Endothelial cell of umbilical vein (primary cell): Measurements from ENCODE around the gene UPF2. TPM values are rescaled to one million over a fixed set of nuclear protein-coding genes. Genes with fewer than 3 reads are reported as not detected.

Source experiments
- BruUV-seq: library from RNA; stranded (reverse); fragments of 400-500 nt; replicated peaks from 2 replicates; lab custom pipeline; 2021; lab: Mats Ljungman, UMichigan
- CTCF ChIA-PET: fragments of 300-600, 350-600 bp; sonication (Branson Sonifier 250); formaldehyde crosslinking; loops from one replicate; lab custom pipeline; 2021; ENCODE audit warnings: antibody characterized with exemption, inconsistent platforms; lab: Charles Lee
- POLR2A ChIA-PET: fragments of 300-600, 350-600 bp; sonication (Branson Sonifier 250); formaldehyde crosslinking; loops from one replicate; lab custom pipeline; 2021; ENCODE audit warnings: antibody characterized with exemption, inconsistent platforms; lab: Charles Lee
- DNase-seq: peaks from one replicate; pipeline ENCODE4 v3.0.0-alpha.2; 2011; ENCODE audit warnings: low read depth, low spot score
- FAIRE-seq: peaks from 2 replicates; lab custom pipeline; 2011; peaks lifted over from hg19 to GRCh38; lab: Jason Lieb, UNC
- H2AFZ ChIP-seq: 2 replicates; pipeline ENCODE4 v1.6.0; 2012; ENCODE audit warnings: low read depth, low read length, control low read depth, inconsistent platforms
- H3K27ac ChIP-seq: 2 replicates; pipeline ENCODE4 v1.5.1; 2011; ENCODE audit warnings: low read depth, mild to moderate bottlenecking, control low read depth, low read length, moderate library complexity; ENCODE audit not compliant: insufficient read depth
- H3K27me3 ChIP-seq, 2 experiments: 2 replicates each; pipeline versions ENCODE4 v1.6.0 to v1.6.1; 2011; ENCODE audit warnings: low read length in 2 of 2, mixed read lengths in 1 of 2; ENCODE audit not compliant: control insufficient read depth in 2 of 2, insufficient read depth in 2 of 2
- H3K36me3 ChIP-seq, 2 experiments: 2 replicates in 1 of 2; 3 replicates in 1 of 2; pipeline ENCODE4 v1.5.1; 2011; ENCODE audit warnings: low read length in 2 of 2, mild to moderate bottlenecking in 1 of 2, moderate library complexity in 1 of 2; ENCODE audit not compliant: control insufficient read depth in 2 of 2, insufficient read depth in 2 of 2; ENCODE audit errors: extremely low read depth in 1 of 2
- H3K4me1 ChIP-seq: 3 replicates; pipeline ENCODE4 v1.5.1; 2011; ENCODE audit warnings: mild to moderate bottlenecking, low read length; ENCODE audit not compliant: control insufficient read depth, insufficient read depth; ENCODE audit errors: extremely low read depth
- H3K4me2 ChIP-seq: 2 replicates; pipeline ENCODE4 v1.6.1; 2011; ENCODE audit warnings: low read length, control low read depth, mixed read lengths; ENCODE audit not compliant: insufficient read depth
- H3K4me3 ChIP-seq, 3 experiments: fragments of 200-600 bp in 1 of 3; sonication (generic), shearing (Covaris generic) in 1 of 3; replicated peaks in 1 of 3; 2 replicates each; pipeline ENCODE4 v1.5.1; 2011 to 2016; ENCODE audit warnings: control low read depth in 3 of 3, low read length in 3 of 3, mild to moderate bottlenecking in 2 of 3, inconsistent platforms in 1 of 3, low read depth in 1 of 3, moderate library complexity in 1 of 3; ENCODE audit not compliant: insufficient read depth in 1 of 3
- H3K79me2 ChIP-seq: 2 replicates; pipeline ENCODE4 v1.6.0; 2012; ENCODE audit warnings: low read length, inconsistent platforms; ENCODE audit not compliant: control insufficient read depth, insufficient read depth
- H3K9ac ChIP-seq: replicated peaks from 2 replicates; pipeline ENCODE3; 2011; ENCODE audit warnings: low read length, control low read depth; ENCODE audit not compliant: insufficient read depth; ENCODE audit errors: extremely low read depth
- H3K9me1 ChIP-seq: replicated peaks from 3 replicates; pipeline ENCODE4 v1.6.0; 2011; ENCODE audit warnings: mild to moderate bottlenecking, low read length; ENCODE audit not compliant: control insufficient read depth, insufficient read depth; ENCODE audit errors: extremely low read depth
- H3K9me3 ChIP-seq: replicated peaks from 2 replicates; pipeline ENCODE4 v1.5.1; 2012; ENCODE audit warnings: low read length, inconsistent platforms; ENCODE audit not compliant: control insufficient read depth, insufficient read depth
- H4K20me1 ChIP-seq: replicated peaks from 2 replicates; pipeline ENCODE3; 2011; ENCODE audit warnings: mild to moderate bottlenecking, low read length; ENCODE audit not compliant: control insufficient read depth, insufficient read depth; ENCODE audit errors: extremely low read depth
- CTCF ChIP-seq, 2 donors: IDR thresholded peaks; 1 replicate in 1 of 2; 2 replicates in 1 of 2; pipeline ENCODE4 v1.5.1; 2011; ENCODE audit warnings: low read length in 2 of 2, mild to moderate bottlenecking in 2 of 2, moderate library complexity in 2 of 2, control low read depth in 1 of 2, inconsistent platforms in 1 of 2, low read depth in 1 of 2; ENCODE audit not compliant: insufficient read depth in 1 of 2; ENCODE audit errors: extremely low read depth in 1 of 2
- EZH2 ChIP-seq: IDR thresholded peaks from 2 replicates; pipeline ENCODE4 v1.6.1; 2012; ENCODE audit warnings: borderline replicate concordance, low read depth, mild to moderate bottlenecking, moderate library complexity, low read length, inconsistent platforms; ENCODE audit not compliant: severe bottlenecking
- FOS ChIP-seq: IDR thresholded peaks from 2 replicates; pipeline ENCODE4 v1.6.1; 2011; ENCODE audit warnings: mild to moderate bottlenecking, low read length, moderate library complexity, borderline replicate concordance; ENCODE audit not compliant: insufficient read depth
- GATA2 ChIP-seq: IDR thresholded peaks from 2 replicates; pipeline ENCODE4 v1.7.0; 2011; ENCODE audit warnings: low read depth, mild to moderate bottlenecking, moderate library complexity, mixed read lengths, low read length; ENCODE audit not compliant: insufficient read length, insufficient read depth
- JUN ChIP-seq: IDR thresholded peaks from 2 replicates; pipeline ENCODE4 v1.6.1; 2011; ENCODE audit warnings: borderline replicate concordance, low read depth; ENCODE audit not compliant: insufficient read length, insufficient read depth
- MAX ChIP-seq: IDR thresholded peaks from 2 replicates; pipeline ENCODE4 v1.6.1; 2011; ENCODE audit not compliant: insufficient read depth, insufficient read length
- MYC ChIP-seq: IDR thresholded peaks from one replicate; pipeline ENCODE4 v1.6.1; 2011; ENCODE audit warnings: mild to moderate bottlenecking, low read depth, low read length
- POLR2A ChIP-seq: IDR thresholded peaks from 2 replicates; pipeline ENCODE4 v1.6.1; 2012; ENCODE audit warnings: low read depth, mild to moderate bottlenecking, control low read depth, low read length
- POLR2AphosphoS5 ChIP-seq: IDR thresholded peaks from 2 replicates; pipeline ENCODE4 v1.6.1; 2012; ENCODE audit warnings: low read depth, mild to moderate bottlenecking, control low read depth, low read length, moderate library complexity; ENCODE audit not compliant: insufficient read depth
- dilution Hi-C: fragments of 300-500 bp; cut with MboI; formaldehyde crosslinking; loops from one replicate; pipeline ENCODE4 v1.15.0; 2019; ENCODE audit warnings: low sequenced_read_pairs; ENCODE audit not compliant: extremely low pct_ligation_motif_present
- intact Hi-C: fragments of 100-400 bp; cut with micrococcal nuclease; formaldehyde crosslinking; loops from one replicate; pipeline ENCODE4 v1.10.0; 2022
- polyA plus RNA-seq, 4 experiments: library from polyadenylated mRNA; depleted of rRNA in 3 of 4; stranded (reverse) in 3 of 4; unstranded in 1 of 4; fragments of >200 nt; gene quantifications; 2 replicates each; pipeline versions ENCODE4 v1.2.1 to v1.2.3, GENCODE V29; 2011 to 2012; ENCODE audit warnings: missing spikeins in 1 of 4
- total RNA-seq: library from RNA; stranded (reverse); gene quantifications from 2 replicates; pipeline ENCODE4 v1.2.3, GENCODE V29; 2021

Gene UPF2
- total and polyA plus RNA-seq, 2 donors (not counting 3 experiments of a cell fraction or from before 2014, with no cell fraction given), result 4.8 to 27.7 TPM

GRCh38 chr10:12051241-12051640, 8.6 kb upstream of the UPF2 start:
- no peaks in the 10 kb centered on the region for H3K9me1 ChIP-seq
- no peak overlapping the region for H3K9ac ChIP-seq
- intact Hi-C loops, result no loop called here
- H3K4me1 ChIP-seq, result peaks cover 2% of the 10 kb centered on the region
- no peak for DNase-seq
- no peaks in the 10 kb centered on the region for H3K79me2 ChIP-seq
- no peak overlapping the region for H3K4me3 ChIP-seq
- no peaks in the 10 kb centered on the region for H3K9me3 ChIP-seq
- CTCF ChIA-PET, result interaction anchor here (1.5 kb wide), 1 partner anchor 51 kb away, joined by 3 read pairs; no protein-coding TSS in a partner anchor
- TF ChIP-seq CTCF (IDR thresholded peaks at IDR 0.05; ENCODE audit: extremely low read depth in 1 of 2, insufficient read depth in 1 of 2, low read depth in 1 of 2, low read length in 2 of 2), result no peak
- no peak for TF ChIP-seq POLR2A
- no peak for TF ChIP-seq MAX
- TF ChIP-seq GATA2, result no peak
- no peak for TF ChIP-seq POLR2AphosphoS5
- no peak for TF ChIP-seq EZH2
- no peak for TF ChIP-seq JUN
- TF ChIP-seq FOS, result no peak
- no peak for TF ChIP-seq MYC
- H3K36me3 ChIP-seq, result no peaks in the 10 kb centered on the region
- dilution Hi-C loops, result no loop called here
- H2AFZ ChIP-seq, result peak overlapping the region; percentile 35
- POLR2A ChIA-PET, result no interaction called here
- H3K27me3 ChIP-seq, result peaks cover 3 to 6% of the 10 kb centered on the region in 2 experiments
- BruUV-seq, result no TSS peak
- no peak overlapping the region for H3K27ac ChIP-seq
- H4K20me1 ChIP-seq, result no peaks in the 10 kb centered on the region
- FAIRE-seq, result peak; percentile 12
- H3K4me2 ChIP-seq, result no peak overlapping the region
